ENCODE data around the gene FMNL3. TPM values are rescaled to one million over a fixed set of nuclear protein-coding genes. Genes with fewer than 3 reads are reported as not detected.

FMNL3 gene
- total and polyA plus RNA-seq, 2 experiments from 2014 or later = 8.7 to 32.6 TPM

GRCh38 chr12:49627752-49628360, 79.3 kb downstream of the FMNL3 start (continued):
- TF ChIP-seq ZNF462 (CRISPR knock-in tag; IDR thresholded peaks at IDR 0.05) (no peak), EZH2 (IDR thresholded peaks at IDR 0.05; ENCODE audit: low read depth, unreplicated experiment) (no peak)

- H2AFZ ChIP-seq = no peak overlapping the region
- H4K20me1 ChIP-seq (replicated peaks; ENCODE audit: insufficient read depth) = no peaks in the 10 kb centered on the region
- peaks cover 1% of the 10 kb centered on the region; the same call in 1 of the 2 replicates for H3K27me3 ChIP-seq (ENCODE audit: insufficient read depth)
- H3K4me3 Mint-ChIP-seq = no peak overlapping the region
- no peaks in the 10 kb centered on the region for H3K79me2 ChIP-seq (replicated peaks; ENCODE audit: insufficient read depth)
- TF ChIP-seq NANOG (IDR thresholded peaks at IDR 0.05; ENCODE audit: borderline replicate concordance) (no peak), EZH2phosphoT487 (IDR thresholded peaks at IDR 0.05; ENCODE audit: unreplicated experiment) (no peak), ZNF114 (CRISPR knock-in tag; IDR thresholded peaks at IDR 0.05) (no peak)
- no peak overlapping the region for H3K4me3 ChIP-seq
- ATAC-seq (no peak), DNase-seq (ENCODE audit: low spot score) (no peak)
- H3K27ac Mint-ChIP-seq = no peak overlapping the region
- H3F3A ChIP-seq (replicated peaks; ENCODE audit: low read depth) = peaks cover 12% of the 10 kb centered on the region
- H3K9me3 Mint-ChIP-seq = no peaks in the 10 kb centered on the region
- H3K36me3 Mint-ChIP-seq (ENCODE audit: low read depth) = peaks cover 5% of the 10 kb centered on the region; the same call in 2 of the 3 replicates
- H3K9me2 ChIP-seq (ENCODE audit: insufficient read depth) = no peaks in the 10 kb centered on the region
- peaks cover 14% of the 10 kb centered on the region for H3K27me3 Mint-ChIP-seq (ENCODE audit: insufficient read depth, low read depth, poor library complexity)
- peaks cover 25% of the 10 kb centered on the region for H3K4me1 Mint-ChIP-seq
- H3K27ac ChIP-seq (ENCODE audit: low read depth) = no peak overlapping the region
- H3K36me3 ChIP-seq (ENCODE audit: insufficient read depth) = no peaks in the 10 kb centered on the region
- no peak overlapping the region for H3K4me2 ChIP-seq
- H3K4me1 ChIP-seq (ENCODE audit: insufficient read depth) = peaks cover 14% of the 10 kb centered on the region
Measured at GRCh38 chr12:49626836-49627235, 80.4 kb downstream of the FMNL3 start.
